Eye (tissue), 1 donor: Measurements from ENCODE around the gene CYBC1.

Experiments
- DNase-seq: peaks from one replicate; pipeline ENCODE4 v3.0.0-alpha.2; 2015

The CYBC1 gene

DNA sequence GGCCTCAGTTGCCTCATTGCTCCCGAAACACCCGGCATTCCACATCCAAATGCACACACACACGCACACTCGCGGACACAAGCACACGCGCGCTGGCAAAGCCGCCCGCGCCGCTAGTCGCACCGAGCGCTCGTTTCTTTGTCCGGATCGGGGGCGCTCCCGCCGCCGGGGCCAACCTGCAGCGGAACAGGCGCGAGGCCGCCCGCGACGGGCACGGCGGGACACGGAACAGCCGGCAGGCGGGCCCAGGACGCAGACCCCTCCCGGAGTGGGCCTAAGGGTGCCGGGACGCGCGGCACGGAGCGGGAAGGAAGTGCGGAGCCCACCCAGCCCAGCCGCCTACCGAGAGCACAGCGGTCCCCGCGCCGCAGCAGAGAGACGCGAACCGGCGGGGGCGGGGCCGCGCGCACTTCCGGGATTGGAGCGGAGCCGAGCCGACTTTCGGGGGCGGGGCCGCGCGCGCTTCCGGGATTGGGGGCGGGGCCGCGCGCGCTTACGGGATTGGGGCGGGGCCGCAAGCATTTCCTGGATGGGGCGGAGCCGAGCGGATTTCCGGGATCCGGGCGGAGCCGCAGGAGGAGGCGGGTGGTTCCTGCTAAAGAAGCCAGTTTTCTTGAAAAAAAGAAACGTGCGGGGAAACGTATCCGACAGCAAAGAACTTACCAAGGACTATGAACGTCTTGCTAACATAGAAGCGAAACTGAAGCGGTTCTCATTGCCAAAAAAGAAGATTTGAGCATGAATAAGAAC, at the start of gene CYBC1:
Gene CYBC1 (minus strand): TSS at position 396 of the 750 bp plus-strand sequence. CDS start 1,498 bp downstream, outside the sequence.
- peak; percentile 97 for DNase-seq

DNA sequence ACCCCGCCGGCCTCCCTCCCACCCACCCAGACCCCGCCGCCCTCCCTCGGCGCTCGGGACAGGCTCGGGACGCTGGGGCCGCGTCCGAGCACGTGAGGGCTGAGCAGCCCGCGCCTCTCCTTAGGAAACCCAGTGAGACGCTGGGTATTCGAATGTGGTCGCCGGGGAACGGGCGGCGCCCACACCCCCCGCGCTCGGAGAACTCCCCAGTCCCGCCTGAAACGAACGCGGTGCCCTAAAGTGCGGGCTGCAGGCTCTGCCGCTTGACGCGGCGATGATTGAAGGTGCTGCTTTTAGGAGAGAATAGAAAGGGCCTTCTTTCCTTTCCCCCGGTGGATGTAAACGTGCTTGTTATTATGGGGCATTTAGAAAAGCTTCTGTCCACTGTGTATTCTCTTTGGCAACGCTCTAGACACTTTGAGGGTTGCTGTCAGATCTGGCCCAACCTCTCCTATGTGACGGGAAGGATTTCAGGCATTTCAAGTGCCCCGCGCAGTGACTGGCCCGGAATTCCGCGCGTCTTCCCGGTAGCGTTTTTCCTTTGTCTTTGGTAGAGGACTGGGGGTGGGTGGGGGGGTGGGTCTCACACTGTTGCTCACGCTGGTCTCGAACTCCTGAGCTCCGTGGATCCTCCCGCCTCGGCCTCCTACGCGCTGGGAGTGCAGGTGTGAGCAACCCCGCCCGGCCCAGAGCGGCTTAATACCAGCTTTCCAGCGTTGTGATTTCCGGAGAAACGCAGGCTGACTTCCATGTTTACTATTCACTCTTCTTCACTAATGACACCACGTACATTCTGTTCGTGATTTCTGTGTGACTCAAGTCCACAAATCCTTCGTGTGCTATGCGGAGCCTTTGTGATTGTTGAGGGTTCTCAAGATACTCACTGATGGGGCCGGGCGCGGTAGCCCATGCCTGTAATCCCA, 47.2 kb upstream of the CYBC1 start:
- DNase-seq = peak; percentile 80

DNA sequence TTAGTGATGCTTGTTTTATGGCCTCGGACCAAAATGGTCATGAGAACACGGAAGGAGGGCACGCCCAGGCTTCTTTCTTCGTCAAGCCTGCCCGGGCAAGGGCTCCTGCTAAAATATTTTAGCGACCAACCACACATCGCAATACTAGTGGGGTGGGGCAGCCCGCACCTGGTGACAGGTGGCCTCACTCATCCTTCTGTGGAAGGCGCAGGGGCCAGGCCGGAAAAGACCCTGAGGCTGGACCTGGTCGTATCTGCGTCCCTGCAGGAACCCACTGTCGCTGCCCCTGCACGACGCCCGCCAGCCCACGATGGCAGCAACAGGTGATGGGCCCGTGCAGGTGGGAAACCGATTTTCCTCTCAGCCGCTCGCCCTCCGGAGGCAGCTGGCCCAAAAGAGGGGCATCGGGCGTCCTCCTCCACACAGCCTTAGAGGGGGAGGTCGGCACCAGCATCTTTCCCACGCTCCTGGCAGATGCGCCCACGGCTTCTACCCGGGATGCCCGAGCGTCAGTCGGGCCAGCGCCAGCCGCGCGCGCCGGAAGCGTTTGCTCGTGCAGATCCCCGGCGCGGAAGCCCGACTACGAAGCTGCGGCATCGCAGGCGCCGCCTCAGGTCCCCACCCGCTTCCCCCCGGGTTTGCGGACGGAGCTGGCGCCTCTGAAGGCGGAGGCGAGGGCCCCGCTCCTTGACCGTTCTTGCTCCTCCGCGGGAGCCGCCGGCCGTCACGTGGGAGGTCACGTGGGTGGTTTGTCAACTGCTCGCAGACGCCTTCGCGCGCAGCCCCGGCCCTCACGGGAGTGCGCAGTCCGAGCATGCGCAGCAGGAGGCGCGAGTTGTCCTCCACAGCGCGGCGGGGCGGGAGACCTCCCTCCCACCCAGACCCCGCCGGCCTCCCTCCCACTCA, 46.2 kb upstream of the CYBC1 start:
- peak; percentile 97 for DNase-seq

DNA sequence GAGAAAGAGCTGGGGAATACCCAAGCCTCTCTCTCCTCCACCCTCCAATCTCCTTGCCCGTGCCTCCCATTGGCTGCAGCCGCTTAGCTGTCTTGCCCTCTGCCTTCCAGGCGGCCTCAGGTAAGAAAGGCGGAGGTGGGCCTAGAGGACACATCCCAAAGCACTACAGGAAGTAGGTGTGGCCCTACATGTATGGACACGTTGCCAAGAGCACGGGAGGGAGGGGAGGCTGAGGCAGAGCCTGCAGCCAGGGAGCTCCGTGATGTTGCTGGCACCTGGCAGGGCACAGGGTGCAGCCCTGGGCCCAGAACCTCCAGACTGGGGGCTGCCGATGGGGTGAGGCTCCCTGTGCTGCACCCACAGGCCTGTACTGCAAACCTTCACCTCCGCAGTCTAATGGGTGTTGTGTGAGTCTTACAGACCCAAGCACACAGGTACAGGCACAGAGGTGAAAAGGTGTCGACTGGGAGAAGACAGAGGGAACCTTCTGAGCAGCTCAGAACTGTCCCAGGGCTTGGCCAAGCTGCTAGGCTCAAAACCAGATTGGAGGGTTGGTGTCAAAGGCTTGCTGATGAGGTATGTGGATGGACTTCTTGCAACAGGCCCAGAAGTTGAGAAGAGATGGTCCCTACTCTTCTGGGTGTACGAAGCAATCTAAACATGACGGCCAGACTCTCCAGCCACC, 45.4 kb upstream of the CYBC1 start:
- DNase-seq = no peak

DNA sequence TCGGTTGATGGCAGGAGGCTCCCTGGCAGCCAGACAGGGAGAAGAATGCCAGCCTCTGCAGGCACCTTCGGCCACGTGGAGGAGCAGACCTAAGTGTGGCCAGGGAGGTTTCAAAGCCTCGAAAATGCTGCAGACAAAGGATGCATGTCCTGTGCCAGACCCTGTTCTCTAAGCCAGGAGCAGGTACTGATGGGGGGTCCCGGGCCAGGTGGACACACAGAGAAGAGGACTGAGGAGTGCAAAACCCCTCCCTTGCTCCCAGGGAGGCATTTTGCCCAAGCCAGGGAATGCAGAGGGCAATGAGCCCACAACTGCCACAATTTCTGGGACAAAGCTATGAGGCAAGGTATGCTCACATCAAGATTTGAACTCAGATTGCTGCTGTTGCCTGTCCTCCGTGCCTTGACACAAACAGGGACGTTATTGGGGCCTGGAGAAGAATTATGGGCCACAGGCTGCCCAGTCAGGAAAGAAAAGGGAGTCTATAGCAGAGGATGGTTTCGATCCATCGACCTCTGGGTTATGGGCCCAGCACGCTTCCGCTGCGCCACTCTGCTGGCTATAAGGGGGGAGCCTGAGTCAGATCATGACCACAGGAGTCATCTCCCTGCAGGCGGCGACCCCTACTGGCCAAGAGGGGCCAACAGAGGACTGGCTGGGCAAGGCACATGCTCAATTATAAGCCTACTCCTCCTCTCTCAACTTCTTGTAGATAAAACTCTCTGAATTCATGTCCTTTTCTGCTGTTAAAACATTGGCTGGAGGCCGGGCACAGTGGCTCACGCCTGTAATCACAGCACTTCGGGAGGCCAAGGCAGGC, 43.9 kb upstream of the CYBC1 start:
- peak; percentile 96 for DNase-seq

DNA sequence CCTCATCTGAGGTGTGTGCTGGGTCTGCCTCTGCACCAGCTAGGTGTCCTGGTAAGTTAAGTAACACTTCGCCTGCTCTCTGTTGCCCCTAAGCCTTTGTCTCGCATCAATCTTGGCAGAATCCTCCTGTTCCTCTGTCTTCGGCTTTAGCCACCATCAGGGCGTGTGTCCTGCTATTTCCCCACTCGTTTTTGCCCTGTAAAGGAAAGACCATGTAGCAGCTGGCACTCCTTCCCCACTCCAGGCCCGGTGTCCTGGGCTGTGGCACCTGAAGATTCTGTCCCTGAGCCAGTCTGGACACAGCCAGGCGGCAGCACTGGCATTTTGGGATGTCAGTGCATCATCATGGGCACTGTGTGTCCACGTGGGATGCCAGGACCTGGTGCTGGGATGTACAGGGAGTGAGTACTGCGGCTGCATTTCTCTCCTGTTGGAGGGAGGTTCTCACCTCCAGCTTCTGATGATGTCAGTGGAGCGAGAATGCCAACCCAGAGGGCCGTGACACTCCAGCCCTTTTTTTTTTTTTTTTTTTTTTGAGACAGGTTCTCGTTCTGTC, 42.8 kb upstream of the CYBC1 start:
- DNase-seq = no peak

DNA sequence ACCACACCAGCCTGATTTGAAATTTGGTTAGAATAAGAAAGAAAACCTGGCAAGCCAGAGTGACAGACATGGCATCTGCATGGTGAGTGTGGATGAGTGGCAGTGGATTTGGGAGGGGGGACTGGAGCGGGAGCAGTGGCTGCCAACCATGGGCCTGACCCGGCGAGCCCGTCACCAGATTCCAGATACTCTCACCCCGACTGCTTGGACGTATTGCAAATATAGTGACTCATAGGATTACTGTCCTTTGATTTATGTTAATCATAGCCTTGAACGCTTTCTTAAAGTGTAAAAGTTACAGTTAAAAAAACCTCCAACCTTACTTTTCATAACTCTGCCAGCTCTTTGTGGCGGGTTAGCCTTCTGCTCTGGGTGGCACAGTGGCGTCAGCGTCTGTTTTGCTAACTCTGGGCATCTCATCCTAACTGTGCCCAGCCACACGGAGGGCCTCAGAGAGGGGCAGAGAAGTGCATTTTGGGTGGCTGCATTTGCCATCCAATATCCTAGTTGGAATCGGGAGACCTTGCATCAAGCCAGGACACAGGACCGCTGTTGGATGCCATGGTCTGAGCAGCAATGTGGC, 42.2 kb upstream of the CYBC1 start:
- DNase-seq = no peak

DNA sequence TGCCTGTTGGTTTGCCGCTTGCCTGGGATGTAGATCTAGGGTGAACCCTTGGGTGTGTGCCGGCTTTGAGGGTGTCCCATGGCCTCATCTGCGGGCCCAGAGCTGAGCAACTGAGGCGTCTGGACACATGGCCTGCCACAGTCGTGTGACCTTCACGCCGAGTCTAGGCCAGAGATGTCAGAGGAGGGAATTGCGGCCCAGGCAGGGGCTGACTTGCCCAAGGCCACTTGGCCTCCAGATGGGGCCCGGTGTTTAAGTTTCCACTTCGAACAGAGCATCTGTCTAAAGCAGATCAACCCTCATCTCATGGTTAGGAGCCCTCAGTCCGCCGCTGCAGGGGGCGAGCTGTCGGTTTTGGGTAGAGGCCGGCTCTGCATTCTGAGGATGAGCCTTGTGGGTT, 41.0 kb upstream of the CYBC1 start:
- DNase-seq = no peak

DNA sequence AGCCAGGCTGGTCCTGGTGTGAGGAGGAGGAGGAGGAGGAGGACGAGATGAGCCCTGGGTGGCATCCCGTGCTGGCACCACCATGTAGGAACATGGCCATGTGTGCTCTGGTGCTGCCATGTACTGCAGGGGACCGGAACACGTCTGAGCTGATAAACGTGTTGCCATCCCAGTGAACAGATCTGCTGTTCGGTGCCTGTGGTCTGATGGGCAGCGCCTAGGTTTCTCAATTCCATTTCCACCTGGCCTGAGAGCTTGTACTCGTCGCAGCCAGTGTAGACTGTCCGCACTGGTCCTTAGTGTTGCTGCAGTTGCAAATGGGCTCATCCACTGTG, 40.6 kb upstream of the CYBC1 start:
- DNase-seq = no peak

DNA sequence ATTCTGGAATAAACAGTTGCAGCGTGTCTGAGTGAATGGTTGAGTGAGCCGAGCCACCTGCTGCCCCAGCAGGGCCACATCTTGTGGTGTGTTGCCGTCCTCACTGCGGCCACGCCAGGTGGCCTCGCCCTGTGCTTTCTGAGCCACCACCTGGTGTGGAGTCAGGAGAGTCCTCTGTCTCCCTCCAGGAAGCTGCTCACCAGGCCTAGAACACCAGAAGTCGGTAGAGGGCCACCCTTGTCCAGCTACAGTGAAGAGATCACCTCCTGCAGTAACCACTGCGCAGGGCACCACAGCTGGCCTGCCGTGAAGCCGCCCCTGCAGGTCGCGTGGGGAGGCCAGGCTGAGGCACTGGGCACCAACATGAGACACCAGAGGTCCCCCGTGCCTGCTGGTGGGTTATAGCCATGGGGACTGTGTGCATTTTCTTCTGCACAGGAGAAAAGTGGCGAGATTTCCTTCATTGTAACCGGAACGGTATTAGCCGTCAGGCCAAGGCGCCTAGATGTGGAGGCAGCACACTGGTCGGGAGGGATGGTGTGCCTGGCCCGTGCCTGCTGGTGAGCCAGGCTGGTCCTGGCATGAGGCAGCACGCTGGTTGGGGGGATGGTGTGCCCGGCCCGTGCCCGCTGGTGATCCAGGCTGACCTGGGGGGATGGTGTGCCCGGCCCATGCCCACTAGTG, 40.1 kb upstream of the CYBC1 start:
- DNase-seq = peak; percentile 31

DNA sequence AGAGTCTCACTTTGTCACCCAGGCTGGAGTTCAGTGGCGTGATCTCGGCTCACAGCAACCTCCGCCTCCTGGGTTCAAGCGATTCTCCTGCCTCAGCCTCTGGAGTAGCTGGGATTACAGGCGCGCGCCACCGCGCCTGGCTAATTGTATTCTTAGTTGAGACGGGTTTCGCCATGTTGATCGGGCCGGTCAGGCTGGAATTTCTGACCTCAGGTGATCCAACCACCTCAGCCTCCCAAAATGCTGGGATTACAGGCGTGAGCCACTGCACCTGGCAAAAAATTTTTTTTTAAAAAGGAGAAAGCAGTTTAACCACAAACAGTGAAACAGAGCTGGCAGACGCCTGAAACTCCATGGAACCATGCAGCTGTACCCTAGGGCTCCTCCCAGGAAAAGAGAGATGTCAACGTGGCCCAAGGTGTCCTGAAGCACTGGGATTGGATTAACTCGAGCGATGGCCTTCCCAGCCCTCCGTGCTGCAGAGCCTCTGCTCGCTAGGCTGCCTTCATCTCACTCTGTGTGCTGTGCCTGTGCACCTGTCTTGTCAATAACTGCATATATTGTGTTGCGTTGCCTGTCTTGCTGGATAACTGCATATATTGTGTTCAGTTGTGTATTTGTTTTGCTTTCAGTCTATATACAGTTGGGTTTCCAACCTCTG, 39.4 kb upstream of the CYBC1 start:
- DNase-seq = no peak

DNA sequence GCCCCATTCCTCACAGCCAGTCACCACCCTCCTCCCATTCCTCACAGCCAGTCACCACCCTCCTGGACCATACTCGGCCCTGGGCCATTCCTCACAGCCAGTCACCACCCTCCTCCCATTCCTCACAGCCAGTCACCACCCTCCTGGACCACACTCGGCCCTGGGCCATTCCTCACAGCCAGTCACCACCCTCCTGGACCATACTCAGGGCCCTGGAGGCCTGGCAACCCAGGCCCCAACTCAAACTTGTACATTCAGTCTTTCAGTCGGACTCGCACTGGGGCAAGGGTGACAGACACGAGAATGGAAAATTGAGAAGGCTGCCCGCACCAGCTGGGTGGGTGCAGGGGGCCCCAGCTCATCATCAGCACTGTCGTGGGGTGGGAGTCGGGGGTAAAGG, 38.6 kb upstream of the CYBC1 start:
- no peak for DNase-seq

DNA sequence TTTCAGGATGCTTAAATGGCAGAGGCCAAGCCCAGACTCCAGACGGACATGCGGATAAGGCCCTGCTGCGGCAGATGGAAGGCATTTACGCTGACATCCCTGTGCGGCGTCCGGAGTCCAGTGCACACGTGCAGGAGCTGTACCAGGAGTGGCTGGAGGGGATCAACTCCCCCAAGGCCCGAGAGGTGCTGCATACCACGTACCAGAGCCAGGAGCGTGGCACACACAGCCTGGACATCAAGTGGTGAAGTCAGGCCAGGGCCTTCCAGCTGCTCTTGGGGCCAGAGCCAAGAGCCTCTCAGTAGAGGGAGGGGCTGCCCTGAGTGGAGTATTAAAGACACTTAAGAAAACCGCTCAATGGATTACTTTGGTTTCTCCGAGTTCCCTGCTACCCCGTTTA, 37.4 kb upstream of the CYBC1 start:
- no peak for DNase-seq

DNA sequence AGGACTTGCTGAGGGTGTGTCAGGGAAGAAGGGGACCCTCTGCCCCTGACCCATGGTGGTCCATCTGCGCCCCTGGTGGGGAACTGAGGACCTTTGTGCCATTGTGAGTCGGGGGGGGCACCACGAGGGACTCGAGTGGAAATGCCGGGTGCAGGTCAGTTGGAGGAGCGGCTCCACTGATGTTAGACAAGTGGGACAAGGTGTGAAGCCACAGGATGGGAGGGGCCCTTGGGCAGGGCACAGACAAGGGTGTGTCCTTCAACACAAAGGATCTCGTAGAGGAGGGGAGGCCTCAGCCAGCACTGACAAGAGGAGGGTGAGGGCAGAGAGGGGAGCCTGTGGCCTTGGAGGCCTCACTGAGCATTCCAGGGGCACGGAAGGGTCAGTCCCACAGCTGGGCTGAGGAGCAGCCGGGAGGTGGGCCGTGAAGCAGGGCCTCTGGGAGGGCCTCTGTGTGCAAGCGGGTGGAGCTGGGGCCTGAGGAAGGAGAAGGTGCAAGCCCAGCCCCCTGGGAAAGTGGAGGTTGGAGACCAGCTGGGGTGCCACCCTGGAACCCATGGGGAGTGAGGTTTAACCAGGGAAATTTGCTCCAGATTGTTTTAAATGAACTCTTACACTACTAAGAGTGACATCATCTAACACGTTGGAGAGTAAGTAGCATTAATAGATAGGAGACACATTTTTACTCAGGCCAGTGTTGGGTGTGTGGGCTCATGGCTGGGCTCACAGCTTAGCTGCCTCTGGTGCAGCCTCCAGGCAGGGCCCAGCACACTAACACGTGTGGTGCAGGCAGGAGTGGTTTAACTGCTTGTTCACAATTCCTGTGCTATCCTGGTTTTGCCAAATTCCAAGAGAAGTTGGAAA, 35.9 kb upstream of the CYBC1 start:
- DNase-seq = no peak

DNA sequence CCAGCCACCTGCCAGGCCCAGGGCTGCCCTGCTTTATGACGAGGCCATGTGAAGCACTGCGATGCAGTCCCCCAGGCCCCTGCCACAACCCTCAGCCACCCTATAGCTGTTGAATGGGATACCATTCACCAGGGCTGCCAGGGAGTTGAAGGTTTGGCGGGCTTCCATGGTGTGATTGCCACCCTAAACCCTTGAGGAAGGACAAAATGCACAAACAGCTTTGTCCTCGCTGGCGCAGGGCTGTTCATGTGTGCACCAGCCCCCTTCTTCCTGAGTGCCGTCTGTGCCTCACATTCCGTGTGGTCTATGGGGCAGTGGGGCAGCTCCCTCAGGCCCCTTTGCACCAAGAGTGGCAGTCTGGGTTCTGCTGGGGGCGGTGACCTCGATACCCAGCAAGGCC, 33.3 kb upstream of the CYBC1 start:
- no peak for DNase-seq

DNA sequence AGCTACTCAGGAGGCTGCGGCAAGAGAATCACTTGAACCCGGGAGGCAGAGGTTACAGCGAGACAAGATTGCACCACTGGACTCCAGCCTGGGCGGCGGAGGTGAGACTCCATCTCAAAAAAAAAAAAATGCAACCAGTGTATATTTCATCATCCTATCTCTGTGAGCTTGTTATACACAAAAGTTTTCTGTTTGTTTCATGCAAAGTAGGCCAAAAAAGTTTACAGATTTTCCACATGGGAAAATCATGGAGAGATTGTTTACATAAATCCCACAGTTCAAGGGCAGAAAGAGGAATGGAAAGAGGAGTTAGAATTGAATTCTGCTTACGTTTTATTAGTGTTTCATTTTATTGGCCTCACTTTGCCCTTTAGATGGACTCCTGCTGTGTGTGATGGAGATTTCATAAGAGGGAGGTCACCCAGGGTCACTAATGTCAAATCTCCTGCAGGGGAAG, 32.7 kb upstream of the CYBC1 start:
- no peak for DNase-seq

DNA sequence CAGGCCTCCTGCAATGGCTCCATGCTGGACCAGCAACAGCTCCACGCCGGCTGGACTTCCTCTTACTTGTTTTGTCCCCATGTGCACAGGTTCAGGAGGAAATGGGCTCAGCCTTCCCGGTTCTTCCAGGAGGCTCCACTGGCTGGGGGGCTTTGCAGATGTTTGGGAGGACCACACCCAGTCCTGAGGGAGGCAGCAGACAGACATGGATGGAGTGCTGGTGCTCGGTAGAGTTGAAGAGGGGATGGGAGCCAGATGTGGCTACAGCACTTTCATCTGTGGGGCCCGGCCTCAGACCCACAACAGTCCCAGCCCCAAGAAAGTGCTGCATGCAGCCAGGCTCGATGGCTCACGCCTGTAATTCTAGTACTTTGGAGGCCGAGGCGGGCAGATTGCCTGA, 29.8 kb upstream of the CYBC1 start:
- DNase-seq = no peak

DNA sequence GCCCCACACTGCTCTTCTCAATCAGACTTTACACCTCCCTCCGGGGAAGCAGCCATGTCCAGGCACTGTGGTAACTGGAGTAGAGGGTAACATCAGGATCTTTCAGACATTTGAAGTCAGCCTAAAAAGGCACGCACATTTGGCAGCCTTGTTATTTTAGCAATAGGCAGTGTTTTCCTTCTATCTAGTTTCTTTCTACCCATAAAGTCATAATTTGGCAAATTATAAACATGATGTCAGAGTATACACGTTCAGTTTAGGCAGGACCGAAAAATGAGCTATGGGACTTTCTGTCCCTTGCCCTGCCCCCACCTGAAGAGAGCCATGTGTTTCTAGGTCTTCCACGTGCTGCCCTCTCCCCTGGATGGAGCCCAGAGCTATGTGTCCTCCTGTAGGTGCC, 29.1 kb upstream of the CYBC1 start:
- DNase-seq = no peak

DNA sequence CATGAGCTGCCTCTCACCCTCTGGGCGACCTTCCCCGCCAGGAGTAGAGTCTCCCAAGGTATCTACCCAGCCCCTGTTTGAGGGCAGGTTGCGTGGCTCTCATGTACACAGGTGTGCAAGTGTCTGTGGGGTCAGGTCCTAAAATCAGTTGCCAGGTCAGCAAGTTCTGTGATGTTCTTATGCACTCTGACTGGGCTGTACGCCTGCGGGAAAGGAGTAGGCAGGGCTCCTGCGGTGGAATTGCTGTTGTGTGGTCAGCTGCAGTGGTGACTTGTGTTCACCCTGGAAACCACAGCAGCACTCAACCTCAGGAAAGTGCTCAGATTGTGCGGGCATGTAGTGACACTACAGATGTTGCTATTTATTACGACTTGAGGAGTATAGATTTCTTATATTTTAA, 27.4 kb upstream of the CYBC1 start:
- DNase-seq = no peak
